Stimulated activated CD8-positive, alpha-beta memory T cell treated with anti-CD3 and anti-CD28 coated beads, Interleukin-12 subunit alpha, Interleukin-12 subunit beta, amount 100 ng/mL, for 24 hours (primary cell): ENCODE results near the gene RCOR2.
"Not testable (repeated sequence)": the region's sequence is repeated elsewhere in the genome, so short reads cannot be mapped to it uniquely, and the experiment has no call there.

Experiments
- DNase-seq: peaks from one replicate; pipeline ENCODE4 v3.0.0-alpha.2; 2020; ENCODE audit errors: extremely low read depth

RCOR2 gene

DNA sequence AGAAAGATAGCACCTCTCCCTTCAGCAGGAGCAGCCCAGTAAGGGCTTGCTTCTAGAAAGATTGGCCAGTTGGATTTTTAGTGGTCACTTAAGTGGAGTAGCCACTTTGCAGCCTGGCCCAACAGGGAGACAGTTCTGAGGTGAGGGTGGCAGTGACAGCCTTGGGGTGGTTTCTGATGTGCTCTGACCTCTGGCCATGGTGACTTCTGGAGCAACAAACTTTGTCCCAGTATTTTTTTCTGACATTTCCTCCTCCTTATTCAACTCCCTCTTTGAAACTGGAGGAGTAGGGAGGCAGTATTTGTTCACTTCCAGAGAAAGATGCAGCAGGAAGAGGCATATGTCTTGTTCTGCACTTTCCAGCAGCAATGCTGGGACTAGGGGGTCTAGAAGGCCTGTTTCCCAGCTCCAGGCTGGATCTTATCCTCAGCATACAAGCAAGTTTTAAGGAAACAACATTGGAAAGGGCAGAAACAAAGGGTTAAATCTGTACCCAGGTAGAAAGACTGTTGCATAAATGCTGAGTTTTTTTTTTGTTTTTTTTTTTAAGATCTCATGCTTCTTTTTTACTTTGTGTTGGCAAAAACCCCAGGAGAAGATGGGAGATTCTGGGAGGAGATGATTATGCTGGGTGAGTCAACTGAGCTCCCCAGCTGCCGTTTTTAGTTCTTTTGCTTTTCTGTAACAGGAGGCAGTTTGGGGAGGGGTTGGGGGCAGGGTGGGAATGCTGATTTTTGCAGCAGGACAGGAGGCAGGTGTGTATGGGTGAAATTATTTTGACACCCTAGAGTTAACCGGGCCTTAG lies 37.2 kb downstream of the RCOR2 start:
- DNase-seq, result no peak

DNA sequence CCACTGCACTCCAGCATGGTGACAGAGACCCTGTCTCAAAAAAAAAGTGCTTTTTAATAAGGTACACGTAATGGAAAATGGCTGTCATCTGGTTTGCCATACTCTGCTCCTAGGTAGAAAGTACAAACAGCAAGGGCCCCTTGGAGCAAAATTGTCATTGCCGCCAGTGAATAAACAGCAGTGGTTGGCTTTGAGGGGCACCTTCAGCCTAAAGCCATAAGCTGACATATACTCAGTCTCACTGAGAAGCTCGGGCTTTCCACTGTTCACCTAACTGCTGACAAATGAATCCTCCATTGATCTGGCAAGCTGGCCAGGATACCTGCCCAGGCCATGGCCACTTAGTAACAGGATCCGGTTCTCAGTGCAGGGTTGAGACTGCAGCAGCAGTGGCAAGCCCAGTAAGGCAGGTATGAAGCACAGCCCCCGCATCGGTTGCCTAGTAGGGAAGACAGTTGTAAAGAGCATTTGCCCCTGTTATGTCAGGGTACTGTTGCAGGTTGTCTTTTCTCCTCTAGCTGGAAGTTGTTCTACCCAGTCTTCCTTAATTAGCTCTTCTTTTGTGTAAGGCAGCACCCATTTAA lies 39.2 kb downstream of the RCOR2 start:
- DNase-seq, result no peak

DNA sequence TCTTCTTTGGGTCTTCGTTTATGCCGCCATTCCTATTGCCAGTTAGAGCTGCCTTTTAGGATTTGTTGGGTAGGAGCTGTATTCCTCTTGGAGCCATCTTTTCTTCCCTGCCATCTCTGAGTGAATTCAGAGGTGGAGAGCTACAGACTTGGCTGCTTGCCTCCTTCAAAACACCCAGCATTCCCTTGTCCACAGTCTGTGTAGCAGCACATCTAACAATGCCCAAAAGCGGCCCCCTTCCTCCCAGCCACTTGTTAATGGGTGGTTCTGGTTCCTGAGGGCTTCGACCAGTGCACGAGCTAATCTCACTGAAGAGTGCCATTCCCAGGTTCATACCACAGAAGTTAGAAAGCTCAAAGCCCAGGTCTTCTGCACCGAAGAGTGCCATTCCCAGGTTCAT lies 40.3 kb downstream of the RCOR2 start:
- DNase-seq, result no peak

DNA sequence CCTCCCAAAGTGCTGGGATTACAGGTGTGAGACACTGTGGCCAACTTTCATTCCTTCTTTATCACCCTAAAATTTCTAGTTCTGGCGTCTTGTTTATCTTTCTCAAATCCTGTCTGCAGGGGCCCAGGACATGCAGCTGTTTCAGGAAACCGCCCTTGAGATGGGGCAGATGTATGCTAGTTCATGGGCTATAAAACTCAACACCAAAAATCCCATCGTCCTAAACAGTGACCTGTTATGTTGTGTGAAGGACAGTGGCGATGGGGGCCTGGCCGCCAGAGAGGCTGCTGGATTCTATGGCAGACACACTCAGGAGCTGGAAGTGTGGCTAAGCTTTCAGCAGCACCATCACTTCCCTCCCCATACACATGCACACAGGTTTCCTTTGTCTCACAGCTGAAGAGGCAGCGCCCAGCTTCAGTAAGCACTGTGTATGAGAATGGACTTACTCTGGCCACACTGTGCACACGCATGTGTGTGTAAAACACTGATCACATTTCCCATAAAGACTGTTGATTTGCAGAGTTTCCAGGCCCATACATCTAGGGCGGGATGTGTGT lies 41.4 kb downstream of the RCOR2 start:
- DNase-seq, result no peak

DNA sequence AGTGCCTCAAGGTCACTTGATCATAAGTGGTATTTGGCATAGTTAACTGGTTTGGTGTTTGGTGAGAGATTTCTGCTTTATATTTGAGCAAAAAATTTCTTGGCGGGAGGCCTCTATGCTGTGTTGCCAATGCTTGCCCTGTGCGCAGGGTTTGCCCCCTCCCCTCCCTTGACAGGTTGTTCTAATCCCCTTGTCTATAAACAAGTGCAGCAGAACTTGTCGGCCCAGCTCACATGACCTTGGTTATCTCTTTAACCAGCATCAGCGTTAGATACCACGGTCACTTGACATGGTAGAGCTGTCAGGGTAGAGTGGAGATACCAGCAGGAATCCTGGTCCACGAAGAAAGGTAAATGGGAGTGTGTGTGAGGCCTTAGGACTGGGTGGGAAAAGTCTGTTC lies 42.5 kb downstream of the RCOR2 start:
- no peak for DNase-seq

DNA sequence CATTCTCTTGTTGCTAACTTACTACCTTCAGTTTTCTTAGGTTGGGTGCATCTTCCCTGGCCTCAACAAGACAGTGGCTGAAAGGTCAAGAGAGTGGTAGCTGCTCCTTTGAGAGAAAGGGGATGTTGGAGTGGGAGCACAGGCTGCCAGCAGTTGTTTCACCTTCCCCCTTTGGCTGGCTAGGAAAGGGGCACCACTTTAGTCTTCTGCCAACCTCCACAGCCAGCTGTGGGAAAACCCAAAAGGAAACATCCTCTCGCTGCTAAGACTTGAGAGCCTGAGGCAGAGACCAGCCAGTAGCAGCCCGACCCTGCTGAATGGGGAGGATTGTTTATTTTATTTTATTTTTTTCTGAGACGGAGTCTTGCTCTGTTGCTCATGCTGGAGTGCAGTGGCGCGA lies 43.7 kb downstream of the RCOR2 start:
- no peak for DNase-seq

DNA sequence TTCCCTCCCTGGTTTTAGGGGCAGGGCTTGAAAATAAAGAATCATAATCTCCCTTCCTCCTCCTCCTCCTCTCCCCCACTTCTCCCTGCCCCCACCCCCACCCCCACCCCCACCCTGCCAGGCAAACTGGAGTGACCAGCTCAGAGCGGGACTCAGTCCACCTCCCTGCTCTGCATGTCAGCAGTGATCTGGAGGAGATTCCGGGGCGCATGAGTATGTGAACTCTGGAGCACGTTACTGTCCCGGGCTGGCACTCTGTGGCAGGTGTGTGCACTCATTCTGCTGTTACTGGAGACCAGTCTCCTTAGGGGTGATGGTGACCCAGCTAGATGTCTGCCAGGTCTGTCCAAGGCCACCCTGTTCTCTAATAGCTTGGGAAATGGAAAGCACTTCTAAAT lies 44.2 kb downstream of the RCOR2 start:
- DNase-seq, result no peak

DNA sequence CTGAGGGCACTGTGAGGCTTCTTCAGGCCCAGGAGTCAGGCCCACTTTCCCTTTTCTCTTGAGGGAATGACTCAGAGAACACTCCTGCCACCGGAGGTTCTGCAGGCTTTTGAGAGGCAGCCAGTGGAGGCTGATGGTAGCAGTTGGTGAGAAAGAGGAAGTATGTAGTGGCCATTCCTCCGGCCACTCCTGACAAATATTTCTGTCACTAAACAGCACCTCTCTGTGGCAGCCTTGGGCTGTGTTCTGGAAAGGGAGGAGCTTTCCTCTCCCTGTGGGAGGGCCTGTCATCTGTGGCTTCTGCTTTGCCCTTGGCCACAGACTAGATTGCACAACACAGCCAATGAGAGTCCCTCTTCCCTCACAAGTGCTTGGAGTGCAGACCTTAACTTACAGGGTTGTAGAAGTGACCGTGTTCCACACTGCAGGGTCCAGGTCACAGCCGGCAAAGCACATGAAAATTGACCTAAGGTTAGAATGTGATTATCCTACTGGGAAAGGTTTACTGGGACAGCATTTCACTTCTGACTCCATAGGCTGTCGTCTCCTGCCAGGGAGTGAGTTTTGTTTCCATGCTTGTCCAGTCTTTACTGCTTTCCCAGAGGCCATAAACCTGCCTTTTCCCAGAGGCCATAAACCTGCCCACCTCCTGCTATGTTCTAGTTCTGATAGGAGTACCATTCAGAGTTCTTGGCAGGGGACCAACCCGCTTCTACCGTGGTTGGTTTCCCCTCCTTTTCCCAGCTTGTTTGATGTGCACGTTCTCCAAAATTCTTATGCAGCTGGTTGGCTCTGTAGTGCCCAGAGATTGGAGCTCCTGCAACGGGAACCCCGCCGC lies 44.8 kb downstream of the RCOR2 start:
- DNase-seq, result no peak

DNA sequence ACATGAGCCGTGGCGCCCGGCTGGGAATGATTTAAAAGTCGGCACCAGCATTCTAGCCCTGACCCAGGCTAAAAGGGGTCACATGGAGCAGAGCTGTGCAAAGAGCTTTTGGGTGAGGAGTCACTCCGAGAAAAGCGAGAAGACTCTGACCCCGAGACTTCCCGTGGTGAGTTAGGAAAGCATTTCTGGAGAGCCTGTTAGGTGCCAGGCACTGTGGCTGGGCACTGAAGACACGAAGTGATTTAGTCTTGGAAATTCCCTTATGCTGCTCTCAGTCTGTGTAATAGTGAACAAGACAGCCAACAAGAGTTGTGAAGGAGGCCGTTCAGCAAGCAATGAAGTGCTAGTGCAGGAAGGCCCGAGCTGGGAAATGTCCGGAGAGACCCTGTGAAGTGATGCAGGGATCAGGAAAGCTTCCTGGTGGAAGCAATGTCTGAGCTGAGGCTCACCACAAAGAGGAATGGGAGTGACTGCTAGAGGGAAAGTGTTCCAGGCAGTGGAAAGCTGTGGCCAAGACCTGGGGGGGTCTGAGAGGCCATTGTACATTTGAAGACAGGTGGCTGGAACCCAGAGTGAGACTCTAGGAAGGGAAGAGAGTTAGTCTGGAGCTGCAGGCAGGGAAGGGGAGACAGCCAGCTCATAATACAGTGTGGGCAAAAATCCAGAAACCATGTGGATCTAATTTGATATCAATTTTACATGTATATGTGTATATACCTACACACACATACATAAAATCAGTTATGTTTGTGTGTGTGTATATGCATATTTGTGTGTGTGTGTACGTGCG lies 46.4 kb downstream of the RCOR2 start:
- no peak for DNase-seq

DNA sequence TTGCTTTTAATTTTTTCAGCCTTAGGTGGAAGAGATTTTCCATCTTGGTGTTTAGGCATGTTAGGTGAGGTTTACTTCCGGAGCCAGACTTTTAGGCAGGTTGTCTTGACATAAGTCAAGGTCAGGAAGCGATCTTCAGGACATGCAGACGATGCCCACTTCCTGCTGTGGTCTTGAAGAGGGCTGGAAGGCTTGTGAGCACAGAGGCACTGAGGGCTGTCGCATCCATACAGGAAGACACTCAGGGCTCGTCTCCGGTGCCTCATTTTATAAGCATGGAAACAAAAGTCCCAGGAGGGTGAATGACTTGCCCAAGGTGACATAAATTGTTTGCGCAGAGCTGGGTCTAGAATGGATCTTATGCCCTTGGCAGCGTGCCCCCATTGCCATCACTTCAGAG lies 47.3 kb downstream of the RCOR2 start:
- no peak for DNase-seq

DNA sequence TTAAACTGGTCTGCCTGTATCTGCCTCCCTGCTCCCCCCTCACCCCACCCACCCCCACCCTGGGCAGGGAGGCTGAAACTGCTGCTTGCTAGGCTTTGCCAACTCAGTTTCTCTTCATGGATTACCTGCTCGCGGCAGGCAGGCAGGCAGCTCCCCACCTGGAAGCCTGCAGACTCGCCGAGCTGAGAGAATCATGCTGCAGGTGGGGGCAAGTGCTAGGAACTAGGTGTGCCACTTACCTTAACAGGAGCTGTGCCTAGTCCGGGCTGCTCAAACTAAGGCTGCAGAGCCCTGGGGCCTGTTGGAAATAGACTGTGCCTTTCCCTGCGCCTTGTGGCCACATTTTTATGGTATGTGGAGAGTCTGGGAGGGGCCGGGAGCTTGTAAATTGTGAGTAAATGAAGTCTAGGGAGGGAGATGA lies 47.8 kb downstream of the RCOR2 start:
- DNase-seq, result no peak

DNA sequence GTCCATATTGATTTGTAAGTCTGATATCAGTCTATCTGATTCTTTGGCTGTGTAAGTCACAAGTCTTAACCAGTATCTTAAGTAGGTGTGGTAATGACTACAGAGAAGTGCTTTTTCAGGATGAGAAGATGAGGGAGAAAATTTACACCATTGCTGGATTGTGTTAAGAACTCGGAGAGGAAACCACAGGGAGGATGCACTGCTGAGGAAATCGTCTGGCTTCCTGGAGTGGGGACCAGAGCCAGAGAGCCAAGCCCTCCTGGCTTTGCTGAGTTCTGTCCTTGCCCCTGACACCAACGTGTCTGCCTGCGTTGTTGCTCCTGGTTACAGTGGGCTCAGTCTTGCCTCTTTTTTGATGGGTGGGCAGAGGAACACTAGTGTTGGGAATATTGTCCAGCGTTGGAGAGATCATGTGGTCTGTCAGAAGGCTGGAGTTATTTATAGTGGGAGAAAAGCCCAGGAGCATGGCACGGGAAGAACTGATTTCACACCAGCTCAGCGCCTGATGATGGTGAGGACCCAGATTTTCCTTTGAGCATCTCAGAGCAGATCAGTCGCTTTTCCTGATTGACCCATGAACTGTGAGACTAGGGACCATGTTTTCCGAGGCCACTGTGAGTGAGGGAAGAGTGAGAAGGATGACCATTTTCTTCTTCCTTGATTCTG lies 48.4 kb downstream of the RCOR2 start:
- DNase-seq, result no peak

DNA sequence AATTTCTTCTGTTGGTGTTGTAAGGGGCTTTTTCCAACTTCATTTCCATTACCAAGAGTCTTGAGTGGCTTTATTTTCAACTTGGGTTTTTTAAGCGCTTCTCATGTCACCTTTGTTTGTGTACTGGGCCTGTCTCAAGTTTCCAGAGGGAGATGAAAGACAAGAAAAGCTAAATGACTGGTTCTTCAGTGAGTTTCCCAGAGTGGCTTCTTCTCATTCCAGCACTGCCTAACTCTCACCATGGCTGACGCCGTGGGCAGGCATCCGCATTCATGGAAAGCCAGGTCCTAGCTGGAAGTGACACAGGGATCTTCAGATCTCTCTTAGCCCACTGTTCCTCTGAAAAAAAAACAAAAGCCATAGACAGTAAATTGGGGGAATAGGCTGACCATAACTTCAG lies 49.5 kb downstream of the RCOR2 start:
- no peak for DNase-seq

DNA sequence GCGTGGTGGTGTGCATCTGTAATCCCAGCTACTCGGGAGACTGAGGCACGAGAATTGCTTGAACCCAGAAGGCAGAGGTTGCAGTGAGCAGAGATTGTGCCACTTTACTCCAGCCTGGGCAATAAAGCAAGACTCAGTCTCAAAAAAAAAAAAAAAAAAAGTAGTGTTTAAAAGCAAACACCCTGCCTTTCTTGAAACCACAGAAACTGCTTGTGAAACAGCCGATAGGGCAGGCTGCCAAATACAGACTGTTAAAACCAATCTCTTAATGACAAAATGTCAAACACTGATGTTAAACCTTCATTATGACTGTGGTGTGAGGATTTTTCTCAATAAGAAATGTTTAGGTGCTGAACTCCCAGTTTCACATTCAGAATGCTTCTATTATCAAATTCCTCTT lies 50.8 kb downstream of the RCOR2 start:
- peak; percentile 57 for DNase-seq

DNA sequence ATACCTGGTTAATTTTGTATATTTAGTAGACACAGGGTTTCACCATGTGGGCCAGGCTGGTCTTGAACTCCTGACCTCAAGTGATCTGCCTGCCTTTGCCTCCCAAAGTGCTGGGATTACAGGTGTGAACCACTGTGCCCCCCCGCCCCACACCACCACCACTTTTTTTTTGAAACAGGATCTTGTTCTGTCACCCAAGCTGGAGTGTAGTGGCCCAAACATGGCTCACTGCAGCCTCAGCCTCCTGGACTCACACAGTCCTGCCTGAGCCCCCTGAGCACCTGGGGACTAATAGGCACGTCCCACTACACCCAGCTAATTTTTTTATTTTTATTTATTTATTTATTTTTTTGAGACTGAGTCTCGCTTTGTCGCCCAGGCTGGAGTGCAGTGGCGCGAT lies 53.3 kb downstream of the RCOR2 start:
- not testable (repeated sequence) for DNase-seq

DNA sequence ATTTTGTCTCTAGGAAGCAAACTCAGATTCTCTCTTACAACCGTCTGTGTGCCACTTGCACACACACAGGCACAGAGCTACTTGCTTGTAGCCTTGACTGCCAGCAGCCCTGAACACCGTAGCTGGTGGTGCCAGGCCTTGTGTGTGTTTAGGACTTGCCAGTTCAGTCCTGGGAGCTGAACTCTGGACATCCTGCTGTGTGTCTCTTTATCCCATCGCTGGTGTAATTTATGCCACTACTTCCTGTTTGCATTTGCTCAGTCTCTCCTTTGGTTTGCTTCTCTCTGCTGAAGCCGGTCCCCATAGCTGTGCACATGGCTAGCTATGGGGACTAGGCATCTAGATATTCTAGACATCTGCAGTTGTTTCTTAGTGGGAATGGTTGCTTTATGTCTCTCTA lies 54.0 kb downstream of the RCOR2 start:
- DNase-seq, result no peak
